HEK293 (cell line): ENCODE data around the gene PDZD4.

Source experiments
- CTCF ChIA-PET: fragments of 350-600 bp; formaldehyde crosslinking; extraction: SDS; loops from one replicate; lab custom pipeline; 2021; ENCODE audit warnings: antibody characterized with exemption; lab: Yijun Ruan, JAX
- POLR2A ChIA-PET: fragments of 300-600 bp; formaldehyde crosslinking; extraction: SDS; loops from one replicate; lab custom pipeline; 2020; ENCODE audit warnings: antibody characterized with exemption, inconsistent platforms; lab: Yijun Ruan, JAX
- H3K27ac ChIP-seq: fragments of 200-500 bp; sonication (Bioruptor generic); 2 replicates; pipeline ENCODE4 v1.5.1; 2014; ENCODE audit warnings: low read depth, low read length, control low read depth, inconsistent platforms; ENCODE audit errors: extremely low read depth
- H3K36me3 ChIP-seq, 2 experiments: fragments of 200-500 bp in 1 of 2; sonication (Bioruptor generic) in 1 of 2; 1 replicate in 1 of 2; 2 replicates in 1 of 2; pipeline ENCODE4 v1.5.1; 2014 to 2017; ENCODE audit warnings: inconsistent platforms in 2 of 2, low read length in 2 of 2; ENCODE audit not compliant: control insufficient read depth in 2 of 2, insufficient read depth in 1 of 2
- H3K4me1 ChIP-seq: fragments of 200-500 bp; sonication (Bioruptor generic); 2 replicates; pipeline ENCODE4 v1.5.1; 2014; ENCODE audit warnings: mild to moderate bottlenecking, low read length, inconsistent platforms; ENCODE audit not compliant: control insufficient read depth, insufficient read depth
- H3K4me3 ChIP-seq: 2 replicates; pipeline ENCODE4 v1.5.1; 2011; ENCODE audit warnings: low read depth, mild to moderate bottlenecking, control low read depth, low read length, moderate library complexity
- H3K9me3 ChIP-seq: fragments of 200-500 bp; sonication (Bioruptor generic); 2 replicates; pipeline ENCODE4 v1.5.1; 2014; ENCODE audit warnings: low read depth, low read length, inconsistent platforms; ENCODE audit not compliant: control insufficient read depth, insufficient read depth
- ZBTB6 ChIP-seq: fragments of 450-650 bp; formaldehyde crosslinking; IDR thresholded peaks from 2 replicates; pipeline ENCODE4 v1.5.1; 2017; ENCODE audit warnings: missing biosample characterization, missing genetic modification characterization
- ZFP37 ChIP-seq: fragments of 450-650 bp; formaldehyde crosslinking; IDR thresholded peaks from 2 replicates; pipeline ENCODE4 v1.5.1; 2016; ENCODE audit warnings: missing biosample characterization, missing genetic modification characterization
- ZNF155 ChIP-seq: fragments of 450-650 bp; formaldehyde crosslinking; IDR thresholded peaks from 2 replicates; pipeline ENCODE4 v1.5.1; 2016; ENCODE audit warnings: missing biosample characterization, missing genetic modification characterization
- ZNF174 ChIP-seq: fragments of 450-650 bp; formaldehyde crosslinking; IDR thresholded peaks from 2 replicates; pipeline ENCODE4 v1.5.0; 2017; ENCODE audit warnings: missing biosample characterization, mild to moderate bottlenecking, missing genetic modification characterization
- ZNF223 ChIP-seq: fragments of 450-650 bp; formaldehyde crosslinking; IDR thresholded peaks from 2 replicates; pipeline ENCODE4 v1.5.1; 2016; ENCODE audit warnings: missing biosample characterization, missing genetic modification characterization
- ZNF366 ChIP-seq: fragments of 450-650 bp; formaldehyde crosslinking; conservative IDR thresholded peaks from 2 replicates; pipeline ENCODE4 v1.5.1; 2016; ENCODE audit warnings: missing biosample characterization, missing genetic modification characterization
- ZNF513 ChIP-seq: fragments of 450-650 bp; IDR thresholded peaks from 2 replicates; pipeline ENCODE4 v1.5.1; 2018; ENCODE audit warnings: missing biosample characterization, missing genetic modification characterization
- ZNF555 ChIP-seq: fragments of 450-650 bp; formaldehyde crosslinking; conservative IDR thresholded peaks from 2 replicates; pipeline ENCODE4 v1.5.1; 2017; ENCODE audit warnings: missing biosample characterization, mild to moderate bottlenecking, missing genetic modification characterization, inconsistent platforms
- ZNF600 ChIP-seq: fragments of 450-650 bp; formaldehyde crosslinking; IDR thresholded peaks from 2 replicates; pipeline ENCODE4 v1.5.1; 2016; ENCODE audit warnings: missing biosample characterization, missing genetic modification characterization
- ZSCAN23 ChIP-seq: fragments of 450-650 bp; formaldehyde crosslinking; IDR thresholded peaks from 2 replicates; pipeline ENCODE4 v1.5.1; 2016; ENCODE audit warnings: missing biosample characterization, missing genetic modification characterization
- TF ChIP-seq, protein P1 (sequence below): fragments of 450-650 bp; formaldehyde crosslinking; IDR thresholded peaks from 2 replicates; pipeline ENCODE4 v1.5.1; 2016; ENCODE audit warnings: missing biosample characterization, missing genetic modification characterization
- TF ChIP-seq, protein P2 (sequence below): fragments of 450-650 bp; formaldehyde crosslinking; IDR thresholded peaks from 2 replicates; pipeline ENCODE4 v1.5.1; 2016; ENCODE audit warnings: missing biosample characterization, missing genetic modification characterization

Gene PDZD4

DNA sequence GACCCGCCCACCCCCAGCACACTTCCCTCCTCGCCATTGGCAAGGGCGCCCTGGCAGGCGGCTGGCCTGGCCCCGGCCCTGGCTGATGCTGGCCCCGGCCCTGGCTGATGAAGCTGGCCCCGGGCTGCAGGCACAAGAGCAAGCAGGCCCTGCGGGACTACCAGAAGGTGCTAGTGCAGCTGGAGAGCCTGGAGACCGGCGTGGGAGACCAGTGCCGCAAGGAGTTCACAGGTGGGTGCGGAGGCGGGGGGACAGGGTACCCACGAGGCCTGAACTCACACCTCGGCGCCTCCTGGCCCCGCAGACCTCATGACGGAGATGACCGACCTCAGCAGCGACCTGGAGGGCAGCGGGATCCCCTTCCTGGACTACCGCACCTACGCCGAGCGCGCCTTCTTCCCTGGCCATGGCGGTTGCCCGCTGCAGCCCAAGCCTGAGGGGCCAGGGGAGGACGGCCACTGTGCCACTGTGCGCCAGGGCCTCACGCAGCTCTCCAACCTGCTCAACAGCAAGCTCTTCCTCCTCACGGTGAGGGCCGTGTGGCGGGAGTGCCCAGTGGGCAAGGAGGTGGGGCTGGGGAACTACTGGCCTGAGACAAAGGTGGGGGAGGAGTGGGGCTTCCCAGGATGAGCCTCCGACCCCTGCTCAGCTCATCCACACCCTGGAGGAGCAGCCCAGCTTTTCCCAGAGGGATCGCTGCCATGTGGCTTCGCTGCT lies 55.6 kb downstream of the PDZD4 start (continued):
- TF ChIP-seq, protein P1, sequence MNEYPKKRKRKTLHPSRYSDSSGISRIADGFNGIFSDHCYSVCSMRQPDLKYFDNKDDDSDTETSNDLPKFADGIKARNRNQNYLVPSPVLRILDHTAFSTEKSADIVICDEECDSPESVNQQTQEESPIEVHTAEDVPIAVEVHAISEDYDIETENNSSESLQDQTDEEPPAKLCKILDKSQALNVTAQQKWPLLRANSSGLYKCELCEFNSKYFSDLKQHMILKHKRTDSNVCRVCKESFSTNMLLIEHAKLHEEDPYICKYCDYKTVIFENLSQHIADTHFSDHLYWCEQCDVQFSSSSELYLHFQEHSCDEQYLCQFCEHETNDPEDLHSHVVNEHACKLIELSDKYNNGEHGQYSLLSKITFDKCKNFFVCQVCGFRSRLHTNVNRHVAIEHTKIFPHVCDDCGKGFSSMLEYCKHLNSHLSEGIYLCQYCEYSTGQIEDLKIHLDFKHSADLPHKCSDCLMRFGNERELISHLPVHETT (tag by site-specific recombination): no peak
- TF ChIP-seq ZNF600 (tag by site-specific recombination) (no peak), ZNF155 (tag by site-specific recombination) (no peak), ZNF513 (no peak), ZNF555 (tag by site-specific recombination) (no peak), ZNF174 (no peak), ZNF223 (no peak), ZNF366 (tag by site-specific recombination) (no peak)

- Histone ChIP-seq H3K4me1 (no peaks in the 10 kb centered on the region), H3K27ac (no peak overlapping the region), H3K9me3 (no peaks in the 10 kb centered on the region), H3K36me3 (no peaks in the 10 kb centered on the region), H3K4me3 (no peak overlapping the region)
- POLR2A ChIA-PET: no interaction called here
- TF ChIP-seq ZBTB6 (tag by site-specific recombination): peak; percentile 33; the same call in 1 of the 2 replicates
- TF ChIP-seq ZFP37 (tag by site-specific recombination): no peak
- CTCF ChIA-PET: interaction anchor here (0.6 to 0.8 kb wide), 2 partner anchors 12 to 173 kb away, joined by 3 read pairs; no protein-coding TSS in a partner anchor
These were observed 56.4 kb downstream of the PDZD4 start for GRCh38 chrX:153773741-153774575.

DNA sequence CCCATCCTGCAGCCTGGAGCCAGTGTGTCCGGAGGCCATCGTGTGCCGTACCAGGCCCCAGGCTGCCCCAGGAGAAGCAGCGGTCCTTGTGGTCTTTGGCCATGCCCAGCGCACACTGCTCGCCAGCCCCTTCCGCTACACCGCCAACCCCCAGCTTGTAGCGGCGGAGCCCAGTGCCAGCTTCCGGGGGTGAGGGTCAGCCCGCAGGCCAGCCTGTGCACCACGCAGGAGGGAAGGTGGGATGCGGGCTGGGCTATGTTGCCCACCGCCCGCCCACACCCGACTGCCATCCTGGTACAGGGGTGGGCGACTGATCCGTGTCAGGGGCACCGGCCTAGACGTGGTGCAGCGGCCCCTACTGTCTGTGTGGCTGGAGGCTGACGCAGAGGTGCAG lies 57.1 kb downstream of the PDZD4 start:
- TF ChIP-seq, protein P2, sequence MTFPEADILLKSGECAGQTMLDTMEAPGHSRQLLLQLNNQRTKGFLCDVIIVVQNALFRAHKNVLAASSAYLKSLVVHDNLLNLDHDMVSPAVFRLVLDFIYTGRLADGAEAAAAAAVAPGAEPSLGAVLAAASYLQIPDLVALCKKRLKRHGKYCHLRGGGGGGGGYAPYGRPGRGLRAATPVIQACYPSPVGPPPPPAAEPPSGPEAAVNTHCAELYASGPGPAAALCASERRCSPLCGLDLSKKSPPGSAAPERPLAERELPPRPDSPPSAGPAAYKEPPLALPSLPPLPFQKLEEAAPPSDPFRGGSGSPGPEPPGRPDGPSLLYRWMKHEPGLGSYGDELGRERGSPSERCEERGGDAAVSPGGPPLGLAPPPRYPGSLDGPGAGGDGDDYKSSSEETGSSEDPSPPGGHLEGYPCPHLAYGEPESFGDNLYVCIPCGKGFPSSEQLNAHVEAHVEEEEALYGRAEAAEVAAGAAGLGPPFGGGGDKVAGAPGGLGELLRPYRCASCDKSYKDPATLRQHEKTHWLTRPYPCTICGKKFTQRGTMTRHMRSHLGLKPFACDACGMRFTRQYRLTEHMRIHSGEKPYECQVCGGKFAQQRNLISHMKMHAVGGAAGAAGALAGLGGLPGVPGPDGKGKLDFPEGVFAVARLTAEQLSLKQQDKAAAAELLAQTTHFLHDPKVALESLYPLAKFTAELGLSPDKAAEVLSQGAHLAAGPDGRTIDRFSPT (tag by site-specific recombination): peak; percentile 61; the same call in 1 of the 2 replicates
- TF ChIP-seq ZSCAN23: no peak
- H3K27ac ChIP-seq: no peak overlapping the region
- no peak overlapping the region for H3K4me3 ChIP-seq
- CTCF ChIA-PET: interaction anchor here (1.0 kb wide), 1 partner anchor 10 kb away, joined by 3 read pairs; no protein-coding TSS in a partner anchor
- no peaks in the 10 kb centered on the region for H3K4me1 ChIP-seq
- no peaks in the 10 kb centered on the region for H3K36me3 ChIP-seq
- no peaks in the 10 kb centered on the region for H3K9me3 ChIP-seq
- POLR2A ChIA-PET: no interaction called here
